GM10266 (cell line): ENCODE results near the gene TCF3.

ENCODE experiments used
- DNase-seq: peaks from one replicate; pipeline ENCODE4 v3.0.0; 2012; ENCODE audit errors: extremely low spot score
- TF ChIP-seq, protein P1 (sequence below): IDR thresholded peaks from 2 replicates; pipeline ENCODE4 v1.5.1; 2012; ENCODE audit warnings: mild to moderate bottlenecking, low read depth; ENCODE audit not compliant: control insufficient read depth, insufficient read depth; ENCODE audit errors: missing control alignments

The TCF3 gene

DNA sequence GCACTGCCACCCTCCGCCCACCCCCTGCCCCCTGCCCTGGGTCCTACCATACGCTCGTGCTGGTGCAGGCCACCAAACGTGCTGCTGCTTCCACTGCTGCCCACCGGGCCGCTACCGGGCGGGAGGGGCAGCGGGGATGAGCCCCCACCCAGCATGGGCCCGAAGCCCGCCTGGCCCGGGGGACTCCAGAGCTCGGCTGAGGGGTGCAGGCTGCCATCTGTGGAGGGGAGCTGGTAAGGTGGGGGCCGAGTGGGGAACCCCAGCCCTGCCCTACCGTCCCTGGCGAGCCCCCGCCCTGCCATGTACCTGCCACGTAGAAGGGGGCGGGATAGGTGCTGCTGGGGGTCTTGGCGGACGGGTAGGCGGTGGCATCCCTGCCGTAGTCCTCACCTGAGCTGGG, 30.4 kb downstream of the TCF3 start:
- TF ChIP-seq, protein P1, sequence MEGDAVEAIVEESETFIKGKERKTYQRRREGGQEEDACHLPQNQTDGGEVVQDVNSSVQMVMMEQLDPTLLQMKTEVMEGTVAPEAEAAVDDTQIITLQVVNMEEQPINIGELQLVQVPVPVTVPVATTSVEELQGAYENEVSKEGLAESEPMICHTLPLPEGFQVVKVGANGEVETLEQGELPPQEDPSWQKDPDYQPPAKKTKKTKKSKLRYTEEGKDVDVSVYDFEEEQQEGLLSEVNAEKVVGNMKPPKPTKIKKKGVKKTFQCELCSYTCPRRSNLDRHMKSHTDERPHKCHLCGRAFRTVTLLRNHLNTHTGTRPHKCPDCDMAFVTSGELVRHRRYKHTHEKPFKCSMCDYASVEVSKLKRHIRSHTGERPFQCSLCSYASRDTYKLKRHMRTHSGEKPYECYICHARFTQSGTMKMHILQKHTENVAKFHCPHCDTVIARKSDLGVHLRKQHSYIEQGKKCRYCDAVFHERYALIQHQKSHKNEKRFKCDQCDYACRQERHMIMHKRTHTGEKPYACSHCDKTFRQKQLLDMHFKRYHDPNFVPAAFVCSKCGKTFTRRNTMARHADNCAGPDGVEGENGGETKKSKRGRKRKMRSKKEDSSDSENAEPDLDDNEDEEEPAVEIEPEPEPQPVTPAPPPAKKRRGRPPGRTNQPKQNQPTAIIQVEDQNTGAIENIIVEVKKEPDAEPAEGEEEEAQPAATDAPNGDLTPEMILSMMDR, result no peak
- no peak for DNase-seq

DNA sequence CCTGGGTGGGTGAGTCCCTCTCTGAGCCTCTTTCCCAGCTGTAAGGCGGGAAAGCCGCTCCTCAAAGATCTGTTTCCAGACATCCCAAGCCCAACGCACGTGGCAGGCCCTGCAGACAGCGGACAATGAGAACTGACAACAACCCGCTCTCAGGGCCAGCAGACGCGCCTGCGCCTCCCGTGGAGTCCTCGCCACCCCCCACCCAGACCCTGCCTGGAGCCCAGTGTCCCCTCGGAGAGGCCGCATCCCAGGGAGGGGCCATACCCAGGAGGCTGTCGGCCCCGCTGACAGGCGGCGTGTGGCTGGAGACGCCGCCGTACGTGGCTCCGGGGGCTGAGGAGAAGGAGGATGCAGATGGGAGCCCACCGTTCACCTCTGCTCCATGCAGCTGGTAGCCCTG, 30.8 kb downstream of the TCF3 start:
- no peak for DNase-seq

DNA sequence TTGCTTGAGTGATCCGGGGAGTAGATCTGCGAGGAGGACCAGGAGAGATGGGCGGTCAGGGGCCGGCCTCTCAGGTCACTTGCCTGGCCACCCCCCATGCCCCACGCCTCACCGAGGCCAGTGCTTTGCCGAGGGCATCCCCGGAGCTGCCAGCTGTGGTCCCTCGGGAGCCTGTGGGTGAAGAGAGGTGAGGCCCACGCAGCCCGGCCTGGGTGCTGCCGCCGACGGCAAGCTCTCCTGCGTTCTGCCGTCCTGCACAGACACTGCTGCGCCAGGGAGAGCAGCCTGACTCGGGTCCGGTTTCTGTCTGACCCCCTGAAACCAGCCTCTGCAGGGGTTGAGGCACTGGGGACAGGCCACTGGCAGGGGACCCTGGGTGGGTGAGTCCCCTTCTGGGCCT, 31.4 kb downstream of the TCF3 start:
- no peak for DNase-seq
- TF ChIP-seq, protein P1, result no peak

More for the DNA sequence above, 30.8 kb downstream of the TCF3 start:
- TF ChIP-seq, protein P1, result no peak

DNA sequence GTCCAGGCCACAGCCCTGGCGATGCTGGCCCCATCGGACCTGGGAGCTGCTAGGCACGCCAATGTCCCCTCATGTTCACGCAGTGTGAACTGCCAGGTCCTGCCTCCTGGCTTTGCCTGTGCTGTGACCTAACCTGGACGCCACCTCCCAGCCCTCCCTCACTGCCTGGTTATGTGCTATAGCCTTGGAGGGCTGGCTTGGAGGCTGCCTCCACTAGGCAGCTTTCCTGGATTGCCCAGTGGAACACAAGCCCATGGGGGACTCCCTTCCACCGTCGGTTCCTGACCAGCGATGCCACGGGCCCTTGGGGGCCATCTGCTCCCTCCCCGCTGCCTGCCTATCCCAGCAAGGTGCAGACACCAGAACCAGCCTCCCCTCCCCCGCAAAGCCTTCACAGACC, 31.9 kb downstream of the TCF3 start:
- TF ChIP-seq, protein P1, result no peak
- DNase-seq, result no peak

DNA sequence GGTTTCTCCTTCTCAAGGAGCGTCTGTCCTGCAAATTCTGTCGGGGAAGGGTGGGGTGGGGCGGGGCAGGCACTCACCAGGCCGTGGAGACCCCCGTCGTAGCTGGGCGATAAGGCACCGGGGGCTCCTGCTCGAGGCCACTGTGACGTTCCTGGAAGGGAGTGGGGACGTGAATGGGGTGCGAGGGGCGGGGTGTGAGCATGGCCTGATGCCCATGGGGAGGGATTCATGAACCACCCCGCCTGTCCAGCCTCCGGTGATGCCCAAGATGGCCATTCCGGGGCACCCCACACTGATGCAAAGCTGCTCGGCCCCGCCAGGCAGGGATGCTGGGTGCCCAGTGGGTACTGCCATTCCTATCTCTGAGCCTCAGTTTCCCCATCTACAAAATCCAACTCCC, 32.7 kb downstream of the TCF3 start:
- TF ChIP-seq, protein P1, result no peak
- DNase-seq, result no peak

DNA sequence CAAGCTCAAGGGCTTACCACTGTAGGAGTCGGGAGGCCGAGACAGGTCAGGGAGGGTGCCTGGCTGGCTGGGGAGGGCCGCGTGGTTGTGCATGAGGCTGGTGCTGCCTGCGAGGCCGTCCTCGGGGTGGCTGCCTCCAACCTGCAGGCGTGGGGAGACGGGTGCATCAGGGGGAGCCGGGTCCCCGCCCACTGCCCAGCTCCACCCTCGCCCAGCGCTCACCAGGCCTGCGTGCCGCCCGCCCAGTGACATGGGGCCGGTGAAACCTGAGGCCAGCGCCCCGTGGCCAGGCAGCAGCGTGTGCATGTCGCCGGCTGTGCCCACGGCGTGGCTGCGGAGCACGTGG, 33.3 kb downstream of the TCF3 start:
- DNase-seq, result no peak

More for the DNA sequence above, 33.3 kb downstream of the TCF3 start:
- TF ChIP-seq, protein P1, result no peak
